HG03039 (cell line): Measurements from ENCODE around the gene LRRFIP1.

ENCODE experiments used
- ATAC-seq: cut with Tn5 transposase; IDR thresholded peaks from one replicate; pipeline ENCODE4 v1.9.1; 2021; ENCODE audit warnings: mild to moderate bottlenecking, moderate library complexity; ENCODE audit not compliant: unreplicated experiment

Gene LRRFIP1

GRCh38 chr2:237616734-237617586 is 10.4 kb upstream of the LRRFIP1 start:
- no peak for ATAC-seq

- no peak for ATAC-seq
Measured at GRCh38 chr2:237617587-237617982, 9.8 kb upstream of the LRRFIP1 start.

GRCh38 chr2:237618449-237618848 is 8.9 kb upstream of the LRRFIP1 start:
- ATAC-seq = no peak

GRCh38 chr2:237623428-237624403 is 3.7 kb upstream of the LRRFIP1 start:
- no peak for ATAC-seq

- ATAC-seq = no peak
Measured at GRCh38 chr2:237624565-237624964, 2.8 kb upstream of the LRRFIP1 start.

GRCh38 chr2:237625216-237625705 is 2.1 kb upstream of the LRRFIP1 start:
- ATAC-seq = no peak

GRCh38 chr2:237625777-237626176 is 1.6 kb upstream of the LRRFIP1 start:
- no peak for ATAC-seq

GRCh38 chr2:237626813-237627440 is 460 bp upstream of the LRRFIP1 start:
- ATAC-seq = no peak

GRCh38 chr2:237628247-237629187 is 1.1 kb downstream of the LRRFIP1 start:
- ATAC-seq = no peak

GRCh38 chr2:237629188-237629534 is 1.8 kb downstream of the LRRFIP1 start:
- no peak for ATAC-seq

GRCh38 chr2:237629739-237630138 is 2.4 kb downstream of the LRRFIP1 start:
- no peak for ATAC-seq

- no peak for ATAC-seq
Measured at GRCh38 chr2:237630216-237631000, 3.0 kb downstream of the LRRFIP1 start.

GRCh38 chr2:237631007-237631785 is 3.8 kb downstream of the LRRFIP1 start:
- ATAC-seq = no peak

- ATAC-seq = no peak
Measured at GRCh38 chr2:237631801-237632585, 4.6 kb downstream of the LRRFIP1 start.

- ATAC-seq = no peak
Measured at GRCh38 chr2:237633061-237633561, 5.7 kb downstream of the LRRFIP1 start.

GRCh38 chr2:237636578-237636977 is 9.2 kb downstream of the LRRFIP1 start:
- no peak for ATAC-seq

- ATAC-seq = no peak
Measured at GRCh38 chr2:237637429-237638135, 10.2 kb downstream of the LRRFIP1 start.
